Ascending aorta (tissue), 2 donors: Measurements from ENCODE around the gene CSF3. TPM values are rescaled to one million over a fixed set of nuclear protein-coding genes. Genes with fewer than 3 reads are reported as not detected.

Source experiments
- DNase-seq, 2 donors: peaks; one replicate each; pipeline ENCODE4 v3.0.0-alpha.2; 2019; ENCODE audit warnings: low spot score in 2 of 2
- H3K27ac ChIP-seq, 2 donors: fragments of 200-600 bp; sonication (generic); one replicate each; pipeline ENCODE4 v1.5.1; 2016 to 2017; ENCODE audit warnings: mild to moderate bottlenecking in 1 of 2
- H3K27me3 ChIP-seq: fragments of 200-600 bp; sonication (generic); one replicate; pipeline ENCODE4 v1.5.1; 2017
- H3K36me3 ChIP-seq, 2 donors: fragments of 200-600 bp; sonication (generic); one replicate each; pipeline ENCODE4 v1.5.1; 2016
- H3K4me1 ChIP-seq, 2 donors: fragments of 200-600 bp; sonication (generic); one replicate each; pipeline ENCODE4 v1.5.1; 2016 to 2017; ENCODE audit warnings: mild to moderate bottlenecking in 1 of 2
- H3K4me3 ChIP-seq, 2 donors: fragments of 200-600 bp; sonication (generic); one replicate each; pipeline ENCODE4 v1.5.1; 2016 to 2017; ENCODE audit warnings: mild to moderate bottlenecking in 1 of 2
- H3K9me3 ChIP-seq, 2 donors: fragments of 200-600 bp; sonication (generic); one replicate each; pipeline ENCODE4 v1.5.1; 2016
- intact Hi-C: fragments of 100-400 bp; cut with DNase I; formaldehyde crosslinking; loops from one replicate; pipeline ENCODE4 v1.15.1; 2023
- total RNA-seq: library from RNA; depleted of rRNA; stranded (reverse); fragments of >200 nt; gene quantifications from one replicate; pipeline ENCODE4 v1.1.0, GENCODE V29; 2016
- TF ChIP-seq, protein P1 (sequence below), 3 experiments: fragments of 200-600 bp in 2 of 3; fragments of 450-650 bp in 1 of 3; sonication (generic) in 2 of 3; IDR thresholded peaks; one replicate each; pipeline ENCODE4 v1.5.1; 2016 to 2019; ENCODE audit warnings: antibody characterized with exemption in 3 of 3, mild to moderate bottlenecking in 1 of 3, moderate library complexity in 1 of 3

CSF3 gene
- total RNA-seq, 1 donor from 2014 or later: 0.43 TPM

DNA sequence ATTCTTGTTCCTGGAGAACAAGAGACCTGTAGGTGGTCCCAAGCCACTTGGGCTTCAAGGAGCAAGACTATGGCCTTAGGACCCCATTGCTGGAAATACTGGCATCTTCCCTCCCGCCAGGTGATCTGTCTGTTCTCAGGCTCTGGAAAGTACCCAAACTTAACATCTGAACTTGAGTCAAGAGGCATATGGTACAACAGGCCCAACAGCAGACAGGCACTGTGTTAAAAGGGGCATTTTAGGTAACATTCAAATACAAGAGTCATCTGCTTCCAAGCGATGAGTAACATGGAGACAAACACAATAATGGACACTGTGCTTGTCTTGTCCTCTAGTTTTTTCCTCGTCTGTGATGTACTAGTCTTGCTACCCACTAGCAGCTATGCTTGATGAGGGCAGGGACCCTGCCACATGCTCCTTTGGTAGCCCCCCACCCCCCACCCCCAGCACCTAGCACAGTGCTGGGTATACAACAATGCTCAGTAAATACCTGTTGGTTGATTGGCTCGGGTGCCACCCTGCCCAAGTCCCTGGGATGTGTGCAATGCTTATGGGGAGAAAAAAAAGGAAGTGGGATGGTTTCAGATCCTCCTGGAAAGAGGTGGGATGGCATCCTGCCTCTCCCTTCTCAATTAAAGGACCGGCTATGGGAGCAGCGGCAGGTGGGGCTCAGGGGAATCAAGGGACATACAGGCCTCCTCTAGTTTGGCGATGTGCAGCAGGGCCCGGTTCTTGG, 19.4 kb downstream of the CSF3 start:
- H3K36me3 ChIP-seq: peaks cover 59 to 69% of the 10 kb centered on the region in 2 donors
- H3K4me1 ChIP-seq: peaks cover 0 to 7% of the 10 kb centered on the region in 2 donors
- intact Hi-C loops: no loop called here
- no peaks in the 10 kb centered on the region for H3K9me3 ChIP-seq
- no peak for DNase-seq
- no peak overlapping the region for H3K4me3 ChIP-seq
- no peak overlapping the region for H3K27ac ChIP-seq
- TF ChIP-seq, protein P1, sequence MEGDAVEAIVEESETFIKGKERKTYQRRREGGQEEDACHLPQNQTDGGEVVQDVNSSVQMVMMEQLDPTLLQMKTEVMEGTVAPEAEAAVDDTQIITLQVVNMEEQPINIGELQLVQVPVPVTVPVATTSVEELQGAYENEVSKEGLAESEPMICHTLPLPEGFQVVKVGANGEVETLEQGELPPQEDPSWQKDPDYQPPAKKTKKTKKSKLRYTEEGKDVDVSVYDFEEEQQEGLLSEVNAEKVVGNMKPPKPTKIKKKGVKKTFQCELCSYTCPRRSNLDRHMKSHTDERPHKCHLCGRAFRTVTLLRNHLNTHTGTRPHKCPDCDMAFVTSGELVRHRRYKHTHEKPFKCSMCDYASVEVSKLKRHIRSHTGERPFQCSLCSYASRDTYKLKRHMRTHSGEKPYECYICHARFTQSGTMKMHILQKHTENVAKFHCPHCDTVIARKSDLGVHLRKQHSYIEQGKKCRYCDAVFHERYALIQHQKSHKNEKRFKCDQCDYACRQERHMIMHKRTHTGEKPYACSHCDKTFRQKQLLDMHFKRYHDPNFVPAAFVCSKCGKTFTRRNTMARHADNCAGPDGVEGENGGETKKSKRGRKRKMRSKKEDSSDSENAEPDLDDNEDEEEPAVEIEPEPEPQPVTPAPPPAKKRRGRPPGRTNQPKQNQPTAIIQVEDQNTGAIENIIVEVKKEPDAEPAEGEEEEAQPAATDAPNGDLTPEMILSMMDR (IDR thresholded peaks at IDR 0.05): no peak
- H3K27me3 ChIP-seq: no peaks in the 10 kb centered on the region

- H3K27me3 ChIP-seq: no peaks in the 10 kb centered on the region
- TF ChIP-seq, protein P1 (IDR thresholded peaks at IDR 0.05): peak in 1 of 3 experiments; percentile 25
- intact Hi-C loops: no loop called here
- no peak overlapping the region for H3K27ac ChIP-seq
- H3K4me1 ChIP-seq: peaks cover 0 to 7% of the 10 kb centered on the region in 2 donors
- H3K9me3 ChIP-seq: no peaks in the 10 kb centered on the region
- DNase-seq: no peak
- H3K4me3 ChIP-seq: no peak overlapping the region
- peaks cover 53 to 64% of the 10 kb centered on the region in 2 donors for H3K36me3 ChIP-seq
Observed at GRCh38 chr17:40035162-40035559, 19.9 kb downstream of the CSF3 start.

GRCh38 chr17:40038882-40039513, 23.8 kb downstream of the CSF3 start:
- no peaks in the 10 kb centered on the region for H3K27me3 ChIP-seq
- no peaks in the 10 kb centered on the region for H3K9me3 ChIP-seq
- DNase-seq: peak in 1 of 2 donors; percentile 88
- peak overlapping the region; percentile 70 to 73 for H3K27ac ChIP-seq
- H3K4me1 ChIP-seq: peaks cover 0 to 7% of the 10 kb centered on the region in 2 donors
- no peak overlapping the region for H3K4me3 ChIP-seq
- TF ChIP-seq, protein P1 (IDR thresholded peaks at IDR 0.05): peak; percentile 68 to 81 (median 71)
- intact Hi-C loops: loop anchor here (2.0 kb wide), 1 partner anchor 16 kb away; the partner anchor contains the start of gene MED24
- H3K36me3 ChIP-seq: peaks cover 18 to 36% of the 10 kb centered on the region in 2 donors

GRCh38 chr17:40041196-40041595, 26.0 kb downstream of the CSF3 start:
- TF ChIP-seq, protein P1 (IDR thresholded peaks at IDR 0.05): no peak
- no peak overlapping the region for H3K27ac ChIP-seq
- peaks cover 15 to 29% of the 10 kb centered on the region in 2 donors for H3K36me3 ChIP-seq
- H3K4me1 ChIP-seq: peaks cover 0 to 7% of the 10 kb centered on the region in 2 donors
- H3K4me3 ChIP-seq: no peak overlapping the region
- intact Hi-C loops: no loop called here
- H3K9me3 ChIP-seq: no peaks in the 10 kb centered on the region
- no peak for DNase-seq
- H3K27me3 ChIP-seq: no peaks in the 10 kb centered on the region

DNA sequence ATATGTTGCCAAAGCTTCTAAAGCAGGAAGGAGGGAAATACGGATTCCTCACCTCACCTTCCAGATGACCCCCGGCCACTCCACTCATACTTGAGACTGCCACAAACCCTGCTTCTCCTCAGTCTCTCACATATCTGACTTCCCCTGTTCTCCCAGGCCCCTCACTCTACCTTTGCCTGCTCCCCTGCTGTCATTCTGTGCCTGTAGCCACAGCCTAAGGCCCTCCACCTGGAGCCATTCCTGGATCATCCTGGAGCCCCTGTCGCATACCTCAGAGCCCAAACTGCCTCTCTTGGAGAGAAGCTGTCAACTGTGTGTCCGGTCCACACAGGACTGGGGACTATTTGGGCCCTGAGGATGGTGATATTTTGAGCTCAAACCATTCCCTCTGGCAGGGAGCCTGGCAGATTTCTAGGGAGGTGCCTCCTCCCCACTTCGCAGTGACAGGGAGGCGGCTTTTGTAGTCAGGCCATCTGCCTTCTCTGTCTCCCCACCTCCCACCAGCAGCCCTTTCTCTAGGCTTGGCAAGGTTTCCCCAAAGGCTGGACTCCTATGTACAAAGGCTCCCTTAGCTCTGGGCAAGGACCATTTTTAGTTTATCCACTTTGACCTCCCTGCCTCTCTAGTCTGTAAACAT, 41.3 kb downstream of the CSF3 start:
- H3K27ac ChIP-seq: no peak overlapping the region

More for the DNA sequence above, 41.3 kb downstream of the CSF3 start:
- Histone ChIP-seq H3K36me3 (peaks cover 6 to 12% of the 10 kb centered on the region in 2 donors), H3K9me3 (no peaks in the 10 kb centered on the region), H3K27me3 (no peaks in the 10 kb centered on the region), H3K4me3 (no peak overlapping the region), H3K4me1 (peaks cover 7 to 9% of the 10 kb centered on the region in 2 donors)
- no peak for DNase-seq
- intact Hi-C loops: no loop called here
- TF ChIP-seq, protein P1 (IDR thresholded peaks at IDR 0.05): no peak
